Ammon's horn (tissue), 1 donor: Measurements from ENCODE around the gene C16orf74.

Experiments
- DNase-seq: peaks from one replicate; pipeline ENCODE4 v3.0.0-alpha.2; 2016; ENCODE audit warnings: low spot score

The C16orf74 gene

DNA sequence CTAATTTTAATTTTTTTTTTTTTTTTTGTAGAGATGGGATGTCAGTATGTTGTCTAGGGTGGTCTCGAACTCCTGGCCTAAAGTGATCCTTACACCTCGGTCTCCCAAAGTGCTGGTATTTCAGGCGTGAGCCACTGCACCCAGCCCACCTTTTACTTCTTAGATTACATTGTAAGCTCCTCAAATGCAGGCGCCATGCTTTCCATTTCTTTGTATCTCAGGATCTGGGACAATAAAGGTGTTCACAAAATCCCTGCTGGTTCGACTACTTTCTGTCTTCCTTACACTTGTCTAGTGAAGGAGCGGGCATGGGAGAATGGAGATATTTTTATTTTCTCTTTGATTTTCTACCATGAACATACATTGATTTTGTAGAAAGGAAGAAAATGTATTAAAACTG lies 23.2 kb upstream of the C16orf74 start:
- no peak for DNase-seq

- no peak for DNase-seq
These were observed 22.1 kb upstream of the C16orf74 start for GRCh38 chr16:85773044-85773443.

- DNase-seq, result no peak
These were observed 19.8 kb upstream of the C16orf74 start for GRCh38 chr16:85770741-85771140.

- no peak for DNase-seq
These were observed 17.3 kb upstream of the C16orf74 start for GRCh38 chr16:85768199-85768598.

DNA sequence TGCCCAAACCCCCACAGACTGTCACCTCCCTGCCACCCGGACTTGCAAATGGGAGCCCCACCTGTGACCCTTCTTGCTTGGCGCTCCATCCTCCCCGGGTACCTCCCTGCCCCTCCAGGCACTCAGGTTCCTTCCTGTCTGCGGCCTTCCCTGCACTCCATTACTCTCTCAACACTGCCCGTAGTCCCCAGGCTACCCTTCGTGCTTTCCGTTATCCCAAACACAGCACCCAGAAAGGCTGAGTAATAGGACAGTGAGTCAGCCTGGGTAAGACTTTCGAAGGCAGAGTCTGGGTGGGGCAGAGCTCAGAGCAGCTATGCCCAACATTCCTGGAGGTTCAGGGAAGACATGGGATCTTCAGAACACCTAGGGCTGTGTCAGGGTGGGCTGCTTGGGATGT lies 16.6 kb upstream of the C16orf74 start:
- no peak for DNase-seq

DNA sequence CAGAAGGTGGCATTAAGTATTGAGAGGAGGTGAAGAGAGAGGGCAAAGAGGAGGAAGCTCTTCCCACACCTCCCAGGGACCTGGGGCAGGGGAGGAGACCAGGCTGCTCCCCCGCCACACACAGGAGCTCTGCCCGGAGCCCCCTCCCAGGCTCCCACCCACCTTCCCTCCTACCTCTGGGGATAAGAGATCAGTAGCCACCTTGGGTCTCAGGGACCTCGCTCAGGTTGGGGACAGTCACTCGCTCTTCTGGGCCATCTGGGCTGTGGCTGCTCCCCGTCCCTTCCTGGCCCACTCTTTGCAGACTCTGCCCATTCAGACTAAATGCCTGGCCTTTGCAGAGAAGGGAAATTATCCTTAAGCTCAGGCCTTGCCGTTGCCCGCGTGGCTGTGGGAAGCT lies 14.9 kb upstream of the C16orf74 start:
- no peak for DNase-seq

- DNase-seq, result no peak
These were observed 14.3 kb upstream of the C16orf74 start for GRCh38 chr16:85765211-85765610.

- no peak for DNase-seq
These were observed 12.7 kb upstream of the C16orf74 start for GRCh38 chr16:85763616-85764015.

DNA sequence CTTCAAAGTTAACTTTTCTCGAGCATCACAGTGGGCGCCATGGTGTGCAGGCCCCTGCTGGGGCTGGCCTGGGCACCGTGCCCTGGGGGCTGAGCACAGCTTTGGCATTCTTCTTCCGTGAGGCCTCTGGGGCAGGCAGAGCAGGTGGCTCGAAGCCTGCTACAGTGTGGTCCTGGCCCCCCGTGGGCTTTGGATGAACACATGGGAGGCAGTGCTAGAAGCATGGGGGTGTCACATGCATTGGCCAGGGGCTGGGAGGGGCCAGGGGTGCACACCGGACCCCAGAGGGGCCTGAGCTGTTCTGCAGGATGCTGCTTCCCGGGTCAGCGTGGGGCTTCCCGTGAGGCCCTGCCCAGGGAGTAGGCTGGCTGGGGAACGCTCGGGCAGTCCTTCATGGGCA lies 12.1 kb upstream of the C16orf74 start:
- no peak for DNase-seq

- DNase-seq, result no peak
These were observed 11.0 kb upstream of the C16orf74 start for GRCh38 chr16:85761861-85762260.

DNA sequence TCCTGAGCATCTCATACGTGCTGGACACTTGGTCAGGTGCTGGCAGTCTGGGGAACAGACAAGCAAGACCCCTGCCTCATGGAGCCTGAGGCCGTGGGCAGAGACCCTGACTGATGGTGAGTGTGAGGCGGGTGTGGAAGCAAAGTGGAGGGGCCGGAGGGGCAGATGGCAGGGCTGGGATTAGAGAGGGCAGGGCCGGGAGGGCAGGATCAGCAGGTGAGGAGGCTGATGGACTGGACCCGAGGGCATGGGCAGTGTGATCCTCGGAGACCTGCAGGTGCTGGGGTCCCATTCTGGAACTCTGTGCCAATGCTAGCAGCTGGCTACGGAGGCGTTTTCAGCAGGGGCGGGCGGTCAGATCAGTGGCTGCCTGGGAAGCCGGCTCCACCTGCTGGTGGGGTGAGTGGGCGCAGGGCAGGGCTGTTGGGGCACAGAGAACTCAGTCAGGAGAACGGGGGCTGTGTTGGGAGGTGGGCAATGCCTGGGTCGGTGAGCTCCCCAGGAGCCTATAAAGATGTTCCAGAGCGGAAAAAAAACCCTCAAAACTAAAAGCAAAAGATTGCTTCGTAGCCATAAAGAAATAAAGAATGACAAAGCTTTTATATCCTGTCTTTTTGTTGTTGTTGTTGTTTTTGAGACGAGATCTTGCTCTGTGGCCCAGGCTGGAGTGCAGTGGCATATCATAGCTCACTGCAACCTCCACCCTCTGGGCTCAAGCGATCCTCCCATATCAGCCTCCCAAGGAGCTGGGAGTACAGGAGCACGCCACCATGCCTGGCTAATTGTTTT lies 8.9 kb upstream of the C16orf74 start:
- no peak for DNase-seq

DNA sequence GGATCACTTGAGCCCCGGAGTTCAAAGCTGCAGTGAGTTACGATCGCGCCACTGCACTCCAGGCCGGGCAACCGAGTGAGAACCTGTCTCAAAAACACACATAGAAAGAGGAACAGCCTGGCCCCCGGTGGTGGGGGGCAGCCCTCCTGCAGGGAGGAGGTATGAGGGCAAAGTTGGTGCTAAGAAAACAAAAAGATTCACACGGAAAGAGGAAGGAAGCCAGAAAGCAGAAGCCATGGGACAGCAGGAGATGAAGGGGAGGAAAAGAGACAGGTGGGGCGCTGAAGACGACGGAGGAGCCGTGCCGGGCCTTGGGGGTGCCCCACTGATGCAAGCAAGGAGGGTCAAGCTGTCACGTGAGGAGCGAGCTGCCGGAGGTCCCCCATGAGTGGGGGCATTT lies 8.2 kb upstream of the C16orf74 start:
- DNase-seq, result no peak

DNA sequence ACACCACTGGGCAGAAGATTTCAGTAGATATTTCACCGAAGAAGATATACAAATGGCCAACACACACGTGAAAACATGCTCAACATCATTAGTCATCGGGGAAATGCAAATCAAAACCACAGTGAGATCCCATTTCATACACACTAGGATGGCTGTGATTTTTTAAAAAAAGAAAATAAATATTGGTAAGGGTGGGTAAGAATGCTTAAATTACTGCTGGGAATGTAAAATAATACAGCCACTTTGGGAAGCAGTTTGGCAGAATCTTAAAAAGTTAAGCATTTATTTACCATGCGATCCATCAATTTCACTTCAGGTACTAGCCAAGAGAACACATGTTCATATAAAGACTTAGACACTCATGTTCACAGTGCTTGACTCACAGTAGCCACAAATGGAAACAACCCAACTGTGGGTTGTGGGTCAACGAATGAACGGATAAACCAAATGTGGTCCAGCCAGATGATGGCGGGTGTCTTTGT lies 6.5 kb upstream of the C16orf74 start:
- DNase-seq, result no peak

GRCh38 chr16:85755929-85756768 lies 5.3 kb upstream of the C16orf74 start:
- no peak for DNase-seq

DNA sequence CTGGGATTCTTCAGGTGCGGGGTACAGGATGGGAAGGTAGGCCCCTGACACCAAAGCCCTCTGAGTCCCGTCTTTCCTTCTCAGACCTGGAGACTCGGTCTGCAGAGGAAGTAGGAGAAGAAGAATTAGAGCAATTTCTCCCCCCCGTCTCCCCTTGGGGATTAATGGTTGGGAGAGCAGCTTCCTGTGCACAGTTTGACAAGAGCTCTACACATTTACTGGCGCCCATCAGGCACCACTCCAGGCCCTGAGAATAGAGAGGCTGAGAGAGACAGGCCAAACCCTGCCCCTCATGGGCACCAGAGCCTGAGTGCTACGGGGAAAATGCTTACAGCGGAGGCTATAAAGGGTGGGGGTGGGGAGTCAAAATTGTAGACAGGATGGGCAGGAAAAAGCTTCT lies 3.5 kb upstream of the C16orf74 start:
- DNase-seq, result no peak

DNA sequence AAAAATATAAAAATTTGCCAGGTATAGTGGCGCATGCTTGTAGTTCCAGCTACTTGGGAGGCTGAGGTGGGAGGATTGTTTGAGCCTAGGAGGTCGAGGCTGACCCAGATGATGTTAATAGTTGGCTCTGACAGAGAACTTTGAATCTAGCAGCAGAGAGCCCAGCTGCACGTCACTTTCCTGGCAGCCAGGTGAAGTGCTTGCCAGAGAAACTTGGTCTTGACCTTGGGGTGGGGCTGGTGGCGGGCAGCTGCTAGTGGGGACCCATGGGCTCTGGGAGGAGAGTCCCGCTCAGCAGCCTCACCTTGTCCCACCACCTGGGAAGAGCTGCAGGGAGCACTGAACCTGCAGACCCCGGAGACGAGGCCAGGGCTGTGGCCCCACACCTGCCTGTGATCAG lies 3.1 kb upstream of the C16orf74 start:
- DNase-seq, result no peak

DNA sequence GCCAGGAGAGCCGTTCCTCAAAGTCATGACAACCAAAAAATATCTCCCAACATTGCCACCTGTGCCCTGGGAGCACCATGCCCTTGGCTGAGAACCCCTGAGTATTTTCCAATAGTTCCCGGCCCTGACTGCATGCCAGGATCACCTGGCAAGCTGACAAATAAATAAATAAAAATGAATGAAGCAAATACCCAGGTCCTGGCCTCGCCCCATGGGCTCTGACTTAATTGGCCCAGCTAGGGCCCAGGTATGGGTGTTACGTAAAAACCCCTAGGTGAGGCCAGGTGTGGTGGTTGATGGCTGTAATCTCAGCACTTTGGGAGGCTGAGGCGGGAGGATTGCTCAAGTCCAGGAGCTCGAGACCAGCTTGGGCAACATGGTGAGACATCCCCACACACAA lies 2.7 kb upstream of the C16orf74 start:
- no peak for DNase-seq

- DNase-seq, result no peak
These were observed 1.9 kb upstream of the C16orf74 start for GRCh38 chr16:85752511-85753420.

- DNase-seq, result no peak
These were observed 1.0 kb upstream of the C16orf74 start for GRCh38 chr16:85751698-85752501.

DNA sequence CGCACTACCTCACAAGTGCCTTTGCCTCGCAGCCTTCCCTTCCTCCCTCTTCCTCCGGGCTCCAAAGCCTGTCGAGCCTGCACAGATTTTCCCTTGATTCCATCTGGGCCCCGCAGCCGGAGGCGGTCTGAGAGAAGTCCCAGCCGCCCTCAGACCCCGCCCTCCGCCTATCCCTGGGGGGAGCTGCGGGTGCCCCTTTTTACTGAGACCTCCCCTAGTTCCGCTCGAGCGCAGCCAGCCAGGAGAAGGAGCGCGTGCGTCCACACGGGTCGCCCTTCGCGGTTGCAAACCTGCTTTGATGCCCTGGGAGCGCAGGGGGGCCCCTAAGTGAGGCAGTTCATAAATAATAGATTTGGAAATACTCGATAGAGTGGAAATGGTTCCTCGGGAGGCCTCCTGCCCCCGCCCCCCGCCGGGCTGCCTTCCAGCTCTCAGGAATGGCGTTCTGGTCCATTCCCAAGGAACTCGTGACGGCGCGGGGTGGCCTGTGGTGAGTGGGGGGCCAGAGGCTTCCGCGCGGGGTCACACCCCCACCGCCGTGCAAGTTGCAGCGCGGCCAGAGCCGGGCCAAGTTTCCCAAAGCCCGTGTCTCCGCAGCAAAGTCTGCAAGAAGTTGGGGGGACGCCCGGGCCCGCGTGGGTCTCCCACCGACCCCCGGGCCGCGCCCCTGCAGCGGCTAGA lies 610 bp downstream of the C16orf74 start:
- peak; percentile 22 for DNase-seq

DNA sequence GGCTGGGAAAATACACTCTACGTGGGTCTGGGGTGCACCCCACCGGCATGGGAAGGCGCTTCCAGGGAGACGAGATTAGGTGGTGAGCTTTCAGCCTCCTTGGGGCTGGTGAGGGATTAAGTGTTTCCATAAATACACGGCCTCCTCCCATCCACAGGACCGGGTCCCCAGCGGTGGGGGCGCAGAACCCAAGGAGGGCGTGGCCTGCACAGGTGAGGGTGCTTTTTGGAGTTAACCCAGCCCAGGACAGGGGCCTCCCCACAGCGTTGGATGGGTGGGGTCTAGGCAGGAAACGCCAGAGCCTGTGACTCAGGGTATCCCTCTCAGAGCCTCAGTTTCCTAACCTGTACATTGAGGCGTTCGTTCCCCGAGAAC lies 1.1 kb downstream of the C16orf74 start:
- DNase-seq, result no peak
